Brain microvascular endothelial cell (primary cell): ENCODE results near the gene TRIM52.

Experiments
- DNase-seq: peaks from one replicate; pipeline ENCODE4 v3.0.0-alpha.2; 2020
- H3K27ac ChIP-seq: fragments of 250-450 bp; sonication (Bioruptor Pico); 2 replicates; pipeline ENCODE4 v1.5.1; 2020; ENCODE audit warnings: mild to moderate bottlenecking, moderate library complexity
- H3K27me3 ChIP-seq: fragments of 250-450 bp; sonication (Bioruptor Pico); replicated peaks from 2 replicates; pipeline ENCODE4 v1.5.1; 2020; ENCODE audit warnings: mild to moderate bottlenecking
- H3K36me3 ChIP-seq: fragments of 250-450 bp; sonication (Bioruptor Pico); replicated peaks from 2 replicates; pipeline ENCODE4 v1.5.1; 2020; ENCODE audit warnings: mild to moderate bottlenecking
- H3K4me3 ChIP-seq: 2 replicates; pipeline ENCODE4 v1.5.1; 2011; ENCODE audit warnings: low read depth, mild to moderate bottlenecking, control low read depth, low read length, moderate library complexity
- in situ Hi-C: cut with HindIII; loops from 2 replicates; pipeline ENCODE4 v1.10.0; 2017; ENCODE audit warnings: low sequenced_read_pairs, low pct_ligation_motif_present
- TF ChIP-seq, protein P1 (sequence below): IDR thresholded peaks from 2 replicates; pipeline ENCODE4 v1.5.1; 2011; ENCODE audit warnings: low read depth, mild to moderate bottlenecking, moderate library complexity, low read length, control low read depth, inconsistent platforms; ENCODE audit errors: missing control alignments

TRIM52 gene

DNA sequence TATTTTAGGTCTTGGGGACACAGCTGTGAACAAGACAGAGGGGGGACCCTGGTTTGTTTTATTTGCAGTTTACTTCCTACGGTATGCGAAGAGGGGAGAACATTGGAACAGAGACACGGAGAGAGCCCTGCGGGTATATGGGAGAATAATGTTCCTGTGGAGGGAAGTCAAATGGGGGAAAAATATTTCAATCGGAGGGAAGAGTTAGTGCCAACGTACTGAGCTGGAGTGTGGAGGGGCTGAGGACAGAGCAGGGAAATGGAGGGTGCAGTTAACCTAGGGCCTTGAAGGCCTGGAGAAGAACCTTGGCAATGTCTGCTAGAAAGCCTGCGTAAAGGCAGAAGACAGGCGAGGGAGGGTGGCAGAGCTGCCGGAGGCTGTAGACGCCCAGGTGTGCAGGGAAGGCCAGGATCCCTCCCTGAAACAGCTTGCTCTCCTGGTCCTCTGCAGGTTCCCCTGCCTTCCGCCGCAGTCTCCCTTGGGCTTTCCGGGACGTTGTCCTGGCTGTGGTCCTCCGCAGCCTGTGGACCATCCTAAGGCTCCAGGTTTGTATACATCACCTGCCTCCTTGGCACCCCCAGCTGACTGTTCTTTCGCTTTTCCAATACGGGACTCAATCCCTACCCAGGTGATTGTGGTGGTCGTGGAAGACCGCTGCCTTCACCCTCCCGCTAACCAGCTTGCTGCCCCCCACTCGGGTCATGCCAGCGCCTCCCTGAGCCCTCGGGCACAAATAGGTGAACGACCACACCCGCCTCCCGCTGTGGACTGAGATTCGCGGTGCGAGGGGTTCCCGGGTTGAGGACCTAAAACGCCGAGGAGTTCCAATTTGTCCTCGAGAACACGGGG lies 15.3 kb downstream of the TRIM52 start:
- Histone ChIP-seq H3K36me3 (peaks cover 28% of the 10 kb centered on the region), H3K27ac (peak overlapping the region; percentile 78), H3K4me3 (peak overlapping the region; percentile 88), H3K27me3 (no peaks in the 10 kb centered on the region)
- TF ChIP-seq, protein P1, sequence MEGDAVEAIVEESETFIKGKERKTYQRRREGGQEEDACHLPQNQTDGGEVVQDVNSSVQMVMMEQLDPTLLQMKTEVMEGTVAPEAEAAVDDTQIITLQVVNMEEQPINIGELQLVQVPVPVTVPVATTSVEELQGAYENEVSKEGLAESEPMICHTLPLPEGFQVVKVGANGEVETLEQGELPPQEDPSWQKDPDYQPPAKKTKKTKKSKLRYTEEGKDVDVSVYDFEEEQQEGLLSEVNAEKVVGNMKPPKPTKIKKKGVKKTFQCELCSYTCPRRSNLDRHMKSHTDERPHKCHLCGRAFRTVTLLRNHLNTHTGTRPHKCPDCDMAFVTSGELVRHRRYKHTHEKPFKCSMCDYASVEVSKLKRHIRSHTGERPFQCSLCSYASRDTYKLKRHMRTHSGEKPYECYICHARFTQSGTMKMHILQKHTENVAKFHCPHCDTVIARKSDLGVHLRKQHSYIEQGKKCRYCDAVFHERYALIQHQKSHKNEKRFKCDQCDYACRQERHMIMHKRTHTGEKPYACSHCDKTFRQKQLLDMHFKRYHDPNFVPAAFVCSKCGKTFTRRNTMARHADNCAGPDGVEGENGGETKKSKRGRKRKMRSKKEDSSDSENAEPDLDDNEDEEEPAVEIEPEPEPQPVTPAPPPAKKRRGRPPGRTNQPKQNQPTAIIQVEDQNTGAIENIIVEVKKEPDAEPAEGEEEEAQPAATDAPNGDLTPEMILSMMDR: no peak
- in situ Hi-C loops: no loop called here
- no peak for DNase-seq

DNA sequence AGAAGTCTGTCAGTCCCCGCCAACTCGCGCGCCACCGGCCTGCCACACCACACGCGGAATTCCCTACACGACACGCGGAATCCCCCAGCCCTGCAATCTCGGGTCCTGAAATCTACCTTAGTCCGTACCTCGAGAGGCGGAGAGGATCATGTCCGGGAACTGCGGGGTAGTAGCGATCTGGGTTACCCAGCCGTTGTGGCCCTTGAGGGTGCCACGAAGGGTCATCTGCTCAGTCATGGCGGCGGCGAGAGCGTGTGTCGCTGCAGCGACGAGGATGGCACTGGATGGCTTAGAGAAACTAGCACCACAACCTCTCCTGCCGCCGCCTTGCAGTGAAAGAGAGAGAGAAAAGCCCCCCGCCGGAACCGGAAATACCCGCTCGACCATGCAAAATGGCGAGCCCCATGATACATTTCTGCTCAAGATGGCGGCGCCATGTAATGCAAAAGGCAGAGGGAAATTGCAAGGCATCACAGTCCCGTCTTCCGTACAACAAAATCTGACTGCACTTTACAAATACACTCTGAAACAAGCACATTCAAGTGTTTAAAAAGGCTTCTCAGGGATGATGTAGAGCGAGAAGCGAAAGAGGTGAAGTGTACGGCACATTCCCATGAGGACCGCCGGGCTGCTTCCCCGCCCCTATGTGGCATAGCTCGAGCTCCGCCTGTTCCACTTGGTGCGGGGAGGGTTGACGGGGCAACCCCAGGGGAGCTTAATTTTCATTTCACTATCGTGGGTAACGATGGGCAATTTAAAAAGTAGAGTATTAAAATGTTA lies 17.2 kb downstream of the TRIM52 start, which contains the start of gene RACK1:
TSS of gene RACK1 (minus strand) at position 343 of the 780 bp plus-strand sequence. CDS start at position 237, 106 bp downstream.
- DNase-seq: peak; percentile 88
- peak within 1 kb of the TSS; percentile 94 for H3K27ac ChIP-seq
- H3K27me3 ChIP-seq: no peaks in the 10 kb centered on the region
- in situ Hi-C loops: no loop called here
- H3K4me3 ChIP-seq: peak within 1 kb of the TSS; percentile 99
- peaks cover 47% of the 10 kb centered on the region for H3K36me3 ChIP-seq
- TF ChIP-seq, protein P1: no peak

DNA sequence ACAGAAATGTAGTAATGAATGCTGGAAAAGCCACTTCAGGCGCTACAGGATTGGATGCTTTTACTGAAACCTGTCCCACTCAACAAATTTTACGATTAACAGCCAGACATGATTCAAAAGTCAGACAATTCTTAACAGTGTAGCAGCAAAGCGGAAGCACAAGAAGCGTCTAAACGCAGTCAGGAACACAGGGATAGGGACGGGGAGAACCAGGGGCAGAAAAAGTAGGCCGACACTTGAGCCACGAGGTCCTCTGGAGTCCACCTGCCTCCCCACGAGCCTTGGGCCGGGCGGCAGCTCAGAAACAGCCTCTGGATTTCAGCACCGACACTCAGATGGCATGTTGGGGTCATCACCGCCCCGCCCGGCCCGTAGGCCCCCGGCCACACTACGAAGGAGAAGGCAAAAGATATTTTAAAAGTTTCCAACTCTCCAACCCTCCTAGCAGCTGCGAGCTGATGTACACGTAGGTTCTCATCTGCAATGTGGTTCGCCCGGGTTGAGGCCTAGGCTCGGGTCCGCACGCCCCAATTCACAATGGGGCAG lies 17.9 kb downstream of the TRIM52 start:
- H3K36me3 ChIP-seq: peaks cover 53% of the 10 kb centered on the region
- in situ Hi-C loops: no loop called here
- DNase-seq: no peak

DNA sequence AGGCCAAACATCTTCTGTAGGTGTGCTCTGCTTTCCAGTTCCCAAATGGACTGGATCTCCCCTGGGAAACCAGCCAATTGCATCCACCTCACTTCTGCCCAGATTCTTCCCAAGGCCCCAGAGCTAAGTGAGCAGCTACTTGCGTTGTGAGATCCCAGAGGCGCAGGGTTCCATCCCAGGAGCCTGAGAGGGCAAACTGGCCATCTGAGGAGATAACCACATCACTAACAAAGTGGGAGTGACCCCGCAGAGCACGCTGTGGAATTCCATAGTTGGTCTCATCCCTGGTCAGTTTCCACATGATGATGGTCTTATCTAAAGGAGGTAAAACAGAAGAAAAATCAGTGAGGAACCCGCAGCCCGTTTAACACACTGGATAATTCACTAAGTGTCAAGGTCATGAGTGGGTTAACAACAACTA lies 18.9 kb downstream of the TRIM52 start:
- in situ Hi-C loops: no loop called here
- H3K36me3 ChIP-seq: peaks cover 64% of the 10 kb centered on the region

More for the DNA sequence above, 17.9 kb downstream of the TRIM52 start:
- Histone ChIP-seq H3K27me3 (no peaks in the 10 kb centered on the region), H3K4me3 (peak overlapping the region; percentile 99), H3K27ac (peak overlapping the region; percentile 94)
- TF ChIP-seq, protein P1: no peak

DNA sequence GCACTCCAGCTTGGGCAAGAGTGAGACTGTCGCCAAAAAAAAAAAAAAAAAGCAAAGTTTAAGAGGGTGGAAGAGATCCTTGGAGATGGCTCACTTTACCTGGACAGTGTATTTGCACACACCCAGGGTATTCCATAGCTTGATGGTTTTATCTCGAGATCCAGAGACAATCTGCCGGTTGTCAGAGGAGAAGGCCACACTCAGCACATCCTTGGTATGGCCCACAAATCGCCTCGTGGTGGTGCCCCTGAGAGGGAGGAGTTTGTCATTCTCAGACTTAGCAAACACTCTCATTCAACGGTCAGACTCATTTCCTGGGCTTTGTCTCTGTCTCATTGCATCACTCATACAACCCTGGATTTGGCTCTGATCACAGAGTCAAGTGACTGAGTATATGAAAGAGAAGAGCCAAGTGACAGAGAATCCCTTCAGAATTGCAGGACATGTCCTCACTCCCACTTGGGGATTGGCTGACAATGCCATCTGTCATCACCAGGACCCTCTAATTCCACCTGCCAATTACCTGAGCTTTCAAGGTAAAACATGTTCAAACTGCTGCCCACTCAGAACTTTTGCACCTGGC lies 19.5 kb downstream of the TRIM52 start:
- peak overlapping the region; percentile 99 for H3K4me3 ChIP-seq
- peak; percentile 84 for DNase-seq
- H3K27me3 ChIP-seq: no peaks in the 10 kb centered on the region
- H3K27ac ChIP-seq: peak overlapping the region; percentile 94
- TF ChIP-seq, protein P1: peak; percentile 22
- peaks cover 69% of the 10 kb centered on the region for H3K36me3 ChIP-seq
- in situ Hi-C loops: no loop called here

More for the DNA sequence above, 18.9 kb downstream of the TRIM52 start:
- H3K27me3 ChIP-seq: no peaks in the 10 kb centered on the region
- H3K27ac ChIP-seq: peak overlapping the region; percentile 94
- peak overlapping the region; percentile 99 for H3K4me3 ChIP-seq
- no peak for DNase-seq
- TF ChIP-seq, protein P1: no peak
